Transverse colon (tissue), 4 donors: ENCODE results near the gene RPL11.

Experiments
- EP300 ChIP-seq: sonication (generic); formaldehyde crosslinking; IDR thresholded peaks from one replicate; pipeline ENCODE4 v1.6.1; 2017; ENCODE audit warnings: antibody characterized with exemption, low read depth
- POLR2A ChIP-seq: fragments of 450-650 bp; IDR thresholded peaks from one replicate; pipeline ENCODE4 v1.6.1; 2016; ENCODE audit warnings: antibody characterized with exemption, mild to moderate bottlenecking, moderate library complexity
- POLR2AphosphoS5 ChIP-seq, 3 donors: sonication (generic); formaldehyde crosslinking; IDR thresholded peaks; one replicate each; pipeline ENCODE4 v1.6.1; 2016; ENCODE audit warnings: antibody characterized with exemption in 3 of 3
- TF ChIP-seq, protein P1 (sequence below), 5 experiments: fragments of 200-600 bp in 3 of 5; fragments of 450-650 bp in 2 of 5; sonication (generic) in 3 of 5; IDR thresholded peaks; 1 replicate in 2 of 5; 2 replicates in 3 of 5; pipeline ENCODE4 v1.5.1; 2016 to 2017; ENCODE audit warnings: antibody characterized with exemption in 5 of 5, inconsistent platforms in 3 of 5, mild to moderate bottlenecking in 2 of 5, moderate library complexity in 1 of 5

DNA sequence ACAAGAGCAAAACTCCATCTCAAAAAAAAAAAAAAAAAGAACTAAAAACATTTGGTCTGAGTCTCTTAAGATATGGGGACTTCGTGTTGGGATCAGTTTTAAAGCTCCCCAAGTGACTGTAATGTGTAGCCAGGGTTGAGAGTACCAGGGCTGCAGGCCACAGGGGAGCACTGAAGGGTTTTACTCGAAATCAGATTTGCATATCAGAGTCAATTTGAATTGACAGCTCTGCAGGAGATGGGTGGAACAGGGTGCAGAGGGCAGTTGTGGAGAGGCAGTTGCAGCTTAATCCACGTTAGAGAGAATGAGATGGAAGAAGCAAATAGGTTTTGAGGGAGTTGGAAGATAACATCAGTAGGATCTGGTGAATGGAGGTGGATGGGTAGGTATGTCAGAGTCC, 31.0 kb downstream of the RPL11 start:
- TF ChIP-seq, protein P1, sequence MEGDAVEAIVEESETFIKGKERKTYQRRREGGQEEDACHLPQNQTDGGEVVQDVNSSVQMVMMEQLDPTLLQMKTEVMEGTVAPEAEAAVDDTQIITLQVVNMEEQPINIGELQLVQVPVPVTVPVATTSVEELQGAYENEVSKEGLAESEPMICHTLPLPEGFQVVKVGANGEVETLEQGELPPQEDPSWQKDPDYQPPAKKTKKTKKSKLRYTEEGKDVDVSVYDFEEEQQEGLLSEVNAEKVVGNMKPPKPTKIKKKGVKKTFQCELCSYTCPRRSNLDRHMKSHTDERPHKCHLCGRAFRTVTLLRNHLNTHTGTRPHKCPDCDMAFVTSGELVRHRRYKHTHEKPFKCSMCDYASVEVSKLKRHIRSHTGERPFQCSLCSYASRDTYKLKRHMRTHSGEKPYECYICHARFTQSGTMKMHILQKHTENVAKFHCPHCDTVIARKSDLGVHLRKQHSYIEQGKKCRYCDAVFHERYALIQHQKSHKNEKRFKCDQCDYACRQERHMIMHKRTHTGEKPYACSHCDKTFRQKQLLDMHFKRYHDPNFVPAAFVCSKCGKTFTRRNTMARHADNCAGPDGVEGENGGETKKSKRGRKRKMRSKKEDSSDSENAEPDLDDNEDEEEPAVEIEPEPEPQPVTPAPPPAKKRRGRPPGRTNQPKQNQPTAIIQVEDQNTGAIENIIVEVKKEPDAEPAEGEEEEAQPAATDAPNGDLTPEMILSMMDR (IDR thresholded peaks at IDR 0.05) = no peak
- TF ChIP-seq POLR2A (no peak), EP300 (no peak), POLR2AphosphoS5 (IDR thresholded peaks at IDR 0.05) (no peak)
